HepG2 (cell line): Measurements from ENCODE around the gene IER2. TPM values are rescaled to one million over a fixed set of nuclear protein-coding genes. Genes with fewer than 3 reads are reported as not detected.
A peak's percentile ranks its signal among the peaks of the same experiment; 100 is the strongest.

Source experiments
- ATF7-NPFF ChIP-seq: sonication (generic); formaldehyde crosslinking; IDR thresholded peaks from 2 replicates; pipeline ENCODE4 v1.8.1; 2023; ENCODE audit warnings: mild to moderate bottlenecking, low read depth, missing genetic modification reagents, moderate library complexity
- IRF2 ChIP-seq: IDR thresholded peaks from 2 replicates; pipeline ENCODE4 v1.6.1; 2018; ENCODE audit warnings: missing genetic modification reagents, missing compliant biosample characterization
- MAZ ChIP-seq, 2 experiments: sonication (generic) in 1 of 2; formaldehyde crosslinking in 1 of 2; IDR thresholded peaks; 2 replicates each; pipeline versions ENCODE4 v1.5.0 to v1.6.1; 2012 to 2020; ENCODE audit warnings: low read depth in 2 of 2, mild to moderate bottlenecking in 2 of 2, borderline replicate concordance in 1 of 2, improper control_type of control experiment in 1 of 2, low read length in 1 of 2, missing genetic modification reagents in 1 of 2, moderate library complexity in 1 of 2
- SP140L ChIP-seq: sonication (generic); formaldehyde crosslinking; IDR thresholded peaks from 2 replicates; pipeline ENCODE4 v1.4.0; 2020; ENCODE audit warnings: missing genetic modification reagents, borderline replicate concordance
- TCF7L2 ChIP-seq: IDR thresholded peaks from 2 replicates; pipeline ENCODE4 v1.6.1; 2011; ENCODE audit warnings: mild to moderate bottlenecking, low read depth, low read length, moderate library complexity
- ZFP90 ChIP-seq: sonication (generic); formaldehyde crosslinking; IDR thresholded peaks from 2 replicates; pipeline ENCODE4 v1.8.0; 2022; ENCODE audit warnings: missing genetic modification reagents, mild to moderate bottlenecking, inconsistent platforms, borderline replicate concordance
- ZNF143 ChIP-seq: sonication (generic); formaldehyde crosslinking; IDR thresholded peaks from 2 replicates; pipeline ENCODE4 v1.4.0; 2020; ENCODE audit warnings: missing genetic modification reagents
- ZNF430 ChIP-seq: sonication (generic); formaldehyde crosslinking; IDR thresholded peaks from 2 replicates; pipeline ENCODE4 v1.9.0; 2021; ENCODE audit warnings: mild to moderate bottlenecking, missing genetic modification reagents
- ZSCAN12 ChIP-seq: sonication (generic); formaldehyde crosslinking; IDR thresholded peaks from 2 replicates; pipeline ENCODE4 v1.9.0; 2021; ENCODE audit warnings: mild to moderate bottlenecking, missing genetic modification reagents
- polyA plus RNA-seq, 8 experiments: library from polyadenylated mRNA; depleted of rRNA in 3 of 8; stranded (reverse) in 7 of 8; unstranded in 1 of 8; fragments of >200 nt; fragmentation: Illumina TruSeq in 4 of 8; extraction: Trizol in 4 of 8; gene quantifications; 2 replicates each; pipeline versions ENCODE4 v1.2.1 to v1.2.3, GENCODE V29; 2011 to 2016; ENCODE audit warnings: low read depth in 4 of 8, missing spikeins in 1 of 8, mixed read lengths in 1 of 8; ENCODE audit not compliant: insufficient read depth in 1 of 8
- total RNA-seq, 5 experiments: library from RNA; depleted of rRNA; stranded (reverse); fragments of >200 nt; fragmentation: Illumina TruSeq; extraction: Trizol; gene quantifications; 2 replicates each; pipeline ENCODE4 v1.2.3, GENCODE V29; 2016; ENCODE audit warnings: low read depth in 1 of 5
- TF ChIP-seq, protein P1 (sequence below): sonication (generic); formaldehyde crosslinking; IDR thresholded peaks from 2 replicates; pipeline ENCODE4 v1.4.0; 2020; ENCODE audit warnings: missing genetic modification reagents
- TF ChIP-seq, protein P2 (sequence below): sonication (generic); formaldehyde crosslinking; IDR thresholded peaks from 2 replicates; pipeline ENCODE4 v1.5.1; 2020; ENCODE audit warnings: mild to moderate bottlenecking, moderate library complexity, missing genetic modification reagents
- TF ChIP-seq, protein P3 (sequence below): IDR thresholded peaks from 2 replicates; pipeline ENCODE4 v1.6.1; 2016; ENCODE audit warnings: missing genetic modification reagents, missing compliant biosample characterization
- TF ChIP-seq, protein P4 (sequence below), 2 experiments: sonication (generic) in 1 of 2; formaldehyde crosslinking in 1 of 2; IDR thresholded peaks; 2 replicates each; pipeline versions ENCODE4 v1.6.1 to v1.9.0; 2014 to 2022; ENCODE audit warnings: antibody characterized with exemption in 1 of 2, borderline replicate concordance in 1 of 2, inconsistent platforms in 1 of 2, low read depth in 1 of 2, missing genetic modification reagents in 1 of 2
- TF ChIP-seq, protein P5 (sequence below): sonication (generic); formaldehyde crosslinking; IDR thresholded peaks from 2 replicates; pipeline ENCODE4 v1.4.0; 2020; ENCODE audit warnings: mild to moderate bottlenecking, missing genetic modification reagents
- TF ChIP-seq, protein P6 (sequence below): sonication (generic); formaldehyde crosslinking; IDR thresholded peaks from 2 replicates; pipeline ENCODE4 v1.8.1; 2023; ENCODE audit warnings: mild to moderate bottlenecking, missing genetic modification reagents, borderline replicate concordance

The IER2 gene
- total and polyA plus RNA-seq, 2 of the 13 experiments (the other 11 are each of a cell fraction or from before 2014, with no cell fraction given) = 10.1 to 14.3 TPM

DNA sequence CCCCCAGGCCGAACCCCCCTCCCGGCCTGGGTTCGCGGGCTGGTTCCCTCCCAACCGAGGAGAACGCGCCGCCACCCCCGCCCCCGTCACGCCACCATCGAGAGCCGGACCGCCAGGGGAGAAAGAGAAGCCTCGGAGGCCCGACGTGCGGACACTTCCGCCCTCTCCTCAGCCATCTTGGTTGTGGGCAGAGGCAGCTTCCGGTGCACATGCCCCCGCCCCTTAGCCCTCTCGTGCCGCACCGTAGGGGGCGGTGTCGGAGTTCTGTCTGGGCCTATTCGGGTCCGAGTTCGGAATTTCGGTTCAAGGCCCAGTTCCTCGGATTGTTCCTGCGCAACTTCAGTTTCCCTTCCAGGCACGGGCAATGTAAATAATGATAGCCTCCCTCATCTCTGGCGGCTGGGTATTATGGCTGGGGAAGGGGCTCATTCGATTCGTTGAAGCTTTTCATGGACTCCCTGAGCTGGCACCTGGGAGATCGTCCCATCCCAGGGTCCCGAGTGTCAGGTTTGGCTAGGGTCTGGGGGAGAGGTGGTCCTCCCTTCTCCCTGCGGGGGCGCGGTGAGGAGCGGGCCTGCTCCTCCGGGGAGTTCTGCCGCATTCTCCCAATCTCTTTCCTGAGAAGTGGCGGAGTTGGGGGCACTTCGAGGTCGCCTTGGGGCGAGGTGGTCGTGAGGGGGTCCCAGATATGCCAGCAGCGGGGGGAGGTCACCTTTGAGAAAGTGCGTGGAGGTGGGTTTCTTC lies at the start of gene IER2, which contains the start of gene STX10 (continued):
- TF ChIP-seq ATF7-NPFF (CRISPR knock-in tag) (peak; percentile 20; the same call in 1 of the 2 replicates), ZNF143 (CRISPR knock-in tag) (peak; percentile 64), ZFP90 (peak; percentile 37), ZSCAN12 (CRISPR knock-in tag) (no peak), ZNF430 (CRISPR knock-in tag) (peak; percentile 87), TCF7L2 (no peak), MAZ (IDR thresholded peaks at IDR 0.05; ENCODE audit: borderline replicate concordance, low read depth, low read length) (peak; percentile 82), MAZ (CRISPR knock-in tag; IDR thresholded peaks at IDR 0.05; ENCODE audit: low read depth) (peak; percentile 94), IRF2 (peak; percentile 93), SP140L (peak; percentile 85; the same call in 1 of the 2 replicates)
- TF ChIP-seq, protein P1, sequence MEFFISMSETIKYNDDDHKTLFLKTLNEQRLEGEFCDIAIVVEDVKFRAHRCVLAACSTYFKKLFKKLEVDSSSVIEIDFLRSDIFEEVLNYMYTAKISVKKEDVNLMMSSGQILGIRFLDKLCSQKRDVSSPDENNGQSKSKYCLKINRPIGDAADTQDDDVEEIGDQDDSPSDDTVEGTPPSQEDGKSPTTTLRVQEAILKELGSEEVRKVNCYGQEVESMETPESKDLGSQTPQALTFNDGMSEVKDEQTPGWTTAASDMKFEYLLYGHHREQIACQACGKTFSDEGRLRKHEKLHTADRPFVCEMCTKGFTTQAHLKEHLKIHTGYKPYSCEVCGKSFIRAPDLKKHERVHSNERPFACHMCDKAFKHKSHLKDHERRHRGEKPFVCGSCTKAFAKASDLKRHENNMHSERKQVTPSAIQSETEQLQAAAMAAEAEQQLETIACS (CRISPR knock-in tag) = 0 out of 2 replicates have a peak, but pooled peaks have one; percentile 1
- TF ChIP-seq, protein P2, sequence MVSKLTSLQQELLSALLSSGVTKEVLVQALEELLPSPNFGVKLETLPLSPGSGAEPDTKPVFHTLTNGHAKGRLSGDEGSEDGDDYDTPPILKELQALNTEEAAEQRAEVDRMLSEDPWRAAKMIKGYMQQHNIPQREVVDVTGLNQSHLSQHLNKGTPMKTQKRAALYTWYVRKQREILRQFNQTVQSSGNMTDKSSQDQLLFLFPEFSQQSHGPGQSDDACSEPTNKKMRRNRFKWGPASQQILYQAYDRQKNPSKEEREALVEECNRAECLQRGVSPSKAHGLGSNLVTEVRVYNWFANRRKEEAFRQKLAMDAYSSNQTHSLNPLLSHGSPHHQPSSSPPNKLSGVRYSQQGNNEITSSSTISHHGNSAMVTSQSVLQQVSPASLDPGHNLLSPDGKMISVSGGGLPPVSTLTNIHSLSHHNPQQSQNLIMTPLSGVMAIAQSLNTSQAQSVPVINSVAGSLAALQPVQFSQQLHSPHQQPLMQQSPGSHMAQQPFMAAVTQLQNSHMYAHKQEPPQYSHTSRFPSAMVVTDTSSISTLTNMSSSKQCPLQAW (CRISPR knock-in tag) = peak; percentile 88
- TF ChIP-seq, protein P3, sequence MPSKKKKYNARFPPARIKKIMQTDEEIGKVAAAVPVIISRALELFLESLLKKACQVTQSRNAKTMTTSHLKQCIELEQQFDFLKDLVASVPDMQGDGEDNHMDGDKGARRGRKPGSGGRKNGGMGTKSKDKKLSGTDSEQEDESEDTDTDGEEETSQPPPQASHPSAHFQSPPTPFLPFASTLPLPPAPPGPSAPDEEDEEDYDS = peak; percentile 43; the same call in 1 of the 2 replicates
- TF ChIP-seq, protein P4, sequence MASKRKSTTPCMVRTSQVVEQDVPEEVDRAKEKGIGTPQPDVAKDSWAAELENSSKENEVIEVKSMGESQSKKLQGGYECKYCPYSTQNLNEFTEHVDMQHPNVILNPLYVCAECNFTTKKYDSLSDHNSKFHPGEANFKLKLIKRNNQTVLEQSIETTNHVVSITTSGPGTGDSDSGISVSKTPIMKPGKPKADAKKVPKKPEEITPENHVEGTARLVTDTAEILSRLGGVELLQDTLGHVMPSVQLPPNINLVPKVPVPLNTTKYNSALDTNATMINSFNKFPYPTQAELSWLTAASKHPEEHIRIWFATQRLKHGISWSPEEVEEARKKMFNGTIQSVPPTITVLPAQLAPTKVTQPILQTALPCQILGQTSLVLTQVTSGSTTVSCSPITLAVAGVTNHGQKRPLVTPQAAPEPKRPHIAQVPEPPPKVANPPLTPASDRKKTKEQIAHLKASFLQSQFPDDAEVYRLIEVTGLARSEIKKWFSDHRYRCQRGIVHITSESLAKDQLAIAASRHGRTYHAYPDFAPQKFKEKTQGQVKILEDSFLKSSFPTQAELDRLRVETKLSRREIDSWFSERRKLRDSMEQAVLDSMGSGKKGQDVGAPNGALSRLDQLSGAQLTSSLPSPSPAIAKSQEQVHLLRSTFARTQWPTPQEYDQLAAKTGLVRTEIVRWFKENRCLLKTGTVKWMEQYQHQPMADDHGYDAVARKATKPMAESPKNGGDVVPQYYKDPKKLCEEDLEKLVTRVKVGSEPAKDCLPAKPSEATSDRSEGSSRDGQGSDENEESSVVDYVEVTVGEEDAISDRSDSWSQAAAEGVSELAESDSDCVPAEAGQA (IDR thresholded peaks at IDR 0.05; ENCODE audit: low read depth) = peak; percentile 95
- TF ChIP-seq, protein P4 (CRISPR knock-in tag; IDR thresholded peaks at IDR 0.05; ENCODE audit: borderline replicate concordance) = no peak
- TF ChIP-seq, protein P5, sequence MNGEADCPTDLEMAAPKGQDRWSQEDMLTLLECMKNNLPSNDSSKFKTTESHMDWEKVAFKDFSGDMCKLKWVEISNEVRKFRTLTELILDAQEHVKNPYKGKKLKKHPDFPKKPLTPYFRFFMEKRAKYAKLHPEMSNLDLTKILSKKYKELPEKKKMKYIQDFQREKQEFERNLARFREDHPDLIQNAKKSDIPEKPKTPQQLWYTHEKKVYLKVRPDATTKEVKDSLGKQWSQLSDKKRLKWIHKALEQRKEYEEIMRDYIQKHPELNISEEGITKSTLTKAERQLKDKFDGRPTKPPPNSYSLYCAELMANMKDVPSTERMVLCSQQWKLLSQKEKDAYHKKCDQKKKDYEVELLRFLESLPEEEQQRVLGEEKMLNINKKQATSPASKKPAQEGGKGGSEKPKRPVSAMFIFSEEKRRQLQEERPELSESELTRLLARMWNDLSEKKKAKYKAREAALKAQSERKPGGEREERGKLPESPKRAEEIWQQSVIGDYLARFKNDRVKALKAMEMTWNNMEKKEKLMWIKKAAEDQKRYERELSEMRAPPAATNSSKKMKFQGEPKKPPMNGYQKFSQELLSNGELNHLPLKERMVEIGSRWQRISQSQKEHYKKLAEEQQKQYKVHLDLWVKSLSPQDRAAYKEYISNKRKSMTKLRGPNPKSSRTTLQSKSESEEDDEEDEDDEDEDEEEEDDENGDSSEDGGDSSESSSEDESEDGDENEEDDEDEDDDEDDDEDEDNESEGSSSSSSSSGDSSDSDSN (CRISPR knock-in tag) = peak; percentile 61; the same call in 1 of the 2 replicates
- TF ChIP-seq, protein P6, sequence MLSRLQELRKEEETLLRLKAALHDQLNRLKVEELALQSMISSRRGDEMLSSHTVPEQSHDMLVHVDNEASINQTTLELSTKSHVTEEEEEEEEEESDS (CRISPR knock-in tag) = 0 out of 2 replicates have a peak, but pooled peaks have one; percentile 64
